GM18951 (cell line): ENCODE measurements around the gene KLHL17.
A peak's percentile ranks its signal among the peaks of the same experiment; 100 is the strongest.

Experiments
- POLR2A ChIP-seq: IDR thresholded peaks from 4 replicates; pipeline ENCODE4 v1.6.1; 2011; ENCODE audit warnings: mild to moderate bottlenecking; ENCODE audit not compliant: insufficient read length, insufficient read depth; ENCODE audit errors: extremely low read depth
- in situ Hi-C: fragments of 300-500 bp; cut with MboI; formaldehyde crosslinking; loops from one replicate; pipeline ENCODE4 v1.12.0; 2022; ENCODE audit warnings: low sequenced_read_pairs, mixed read lengths, inconsistent platforms; ENCODE audit not compliant: unreplicated experiment

KLHL17 gene

DNA sequence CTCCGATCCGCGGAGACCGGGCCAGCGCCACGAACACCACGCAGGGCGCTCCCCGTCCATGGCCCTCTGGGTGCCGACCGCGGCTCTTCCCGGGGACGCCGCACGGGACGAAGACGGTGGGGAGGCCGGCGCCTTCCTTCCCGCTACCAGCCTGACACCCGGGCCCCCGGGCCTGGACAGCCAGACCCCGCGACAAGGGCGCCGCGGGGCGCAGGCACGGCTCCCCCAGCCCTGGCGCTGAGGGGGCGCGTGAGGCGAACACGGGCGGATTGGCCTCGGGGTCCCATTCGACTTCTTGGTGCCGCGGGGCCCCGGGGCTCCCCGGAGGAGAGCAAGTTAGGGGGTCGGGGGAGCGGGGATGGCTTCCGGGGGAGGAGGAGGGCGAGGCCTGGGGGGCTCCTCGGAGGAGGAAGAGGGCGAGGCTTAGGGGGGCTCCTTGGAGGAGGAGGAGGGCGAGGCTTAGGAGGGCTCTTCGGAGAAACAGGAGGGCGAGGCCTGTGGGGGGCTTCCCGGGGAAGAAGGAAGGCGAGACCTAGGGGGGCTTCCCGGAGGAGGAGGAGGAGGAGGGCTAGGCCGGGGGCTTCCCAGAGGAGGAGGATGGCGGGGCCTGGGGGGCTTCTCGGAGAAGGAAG is 537 bp upstream of the KLHL17 start:
- TF ChIP-seq POLR2A = no peak
- in situ Hi-C loops = no loop called here

DNA sequence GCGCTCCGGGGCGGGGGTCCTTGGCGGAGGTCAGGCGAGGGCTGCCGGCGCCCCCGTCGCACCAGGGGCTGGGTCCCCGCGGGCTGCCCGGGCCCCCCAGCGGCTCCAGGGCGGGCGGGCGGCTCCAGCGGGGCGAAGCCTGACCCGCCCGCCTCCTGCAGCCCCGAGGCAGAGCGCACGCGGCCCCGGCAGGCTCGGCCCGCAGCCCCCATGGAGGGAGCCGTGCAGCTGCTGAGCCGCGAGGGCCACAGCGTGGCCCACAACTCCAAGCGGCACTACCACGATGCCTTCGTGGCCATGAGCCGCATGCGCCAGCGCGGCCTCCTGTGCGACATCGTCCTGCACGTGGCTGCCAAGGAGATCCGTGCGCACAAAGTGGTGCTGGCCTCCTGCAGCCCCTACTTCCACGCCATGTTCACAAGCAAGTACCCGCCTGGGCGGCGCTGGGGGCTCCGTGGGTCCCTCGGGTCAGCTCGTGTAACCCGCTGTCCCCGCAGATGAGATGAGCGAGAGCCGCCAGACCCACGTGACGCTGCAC is 817 bp downstream of the KLHL17 start:
- no peak for TF ChIP-seq POLR2A
- in situ Hi-C loops = no loop called here

DNA sequence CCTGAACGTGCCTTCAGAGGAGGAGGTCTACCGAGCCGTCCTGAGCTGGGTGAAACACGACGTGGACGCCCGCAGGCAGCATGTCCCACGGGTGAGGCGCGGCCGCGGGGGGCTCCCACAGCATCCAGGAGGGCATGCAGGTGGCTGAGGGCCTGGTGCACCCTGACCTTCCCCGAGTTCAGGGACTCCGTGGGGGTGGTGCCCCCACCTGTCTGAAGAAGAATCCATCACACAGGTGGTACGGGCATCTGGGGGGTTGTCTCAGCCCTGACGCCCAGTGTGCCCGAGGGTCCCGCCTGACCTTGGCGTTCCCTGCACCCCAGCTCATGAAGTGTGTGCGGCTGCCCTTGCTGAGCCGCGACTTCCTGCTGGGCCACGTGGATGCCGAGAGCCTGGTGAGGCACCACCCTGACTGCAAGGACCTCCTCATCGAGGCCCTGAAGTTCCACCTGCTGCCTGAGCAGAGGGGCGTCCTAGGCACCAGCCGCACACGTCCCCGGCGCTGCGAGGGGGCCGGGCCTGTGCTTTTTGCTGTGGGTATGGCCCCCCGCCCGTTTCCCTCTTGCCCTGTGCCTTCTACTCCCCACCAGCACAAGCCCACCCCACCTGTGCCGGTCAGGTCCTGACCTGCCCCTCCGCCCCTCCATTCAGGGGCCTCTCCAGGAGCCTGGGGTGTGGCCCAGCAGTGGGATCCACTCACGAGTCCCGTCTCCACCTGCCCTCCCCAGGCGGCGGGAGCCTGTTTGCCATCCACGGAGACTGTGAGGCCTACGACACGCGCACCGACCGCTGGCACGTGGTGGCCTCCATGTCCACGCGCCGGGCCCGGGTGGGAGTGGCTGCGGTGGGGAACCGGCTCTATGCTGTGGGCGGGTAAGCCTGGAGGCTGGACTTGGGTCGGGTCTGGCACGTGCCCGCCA is 2.3 kb downstream of the KLHL17 start:
- no peak for TF ChIP-seq POLR2A
- in situ Hi-C loops = no loop called here

DNA sequence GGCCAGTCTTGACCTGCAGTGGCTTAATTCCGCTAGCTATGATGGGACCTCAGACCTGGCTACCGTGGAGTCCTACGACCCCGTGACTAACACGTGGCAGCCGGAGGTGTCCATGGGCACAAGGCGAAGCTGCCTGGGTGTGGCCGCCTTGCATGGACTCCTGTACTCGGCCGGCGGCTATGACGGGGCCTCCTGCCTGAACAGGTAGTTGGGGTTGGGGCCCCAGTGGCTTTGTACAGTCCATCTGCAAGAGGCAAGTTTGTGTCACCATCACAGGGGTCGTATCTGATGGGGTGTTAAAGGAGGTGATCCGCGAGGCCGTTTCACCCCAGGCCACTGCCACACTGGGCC is 2.9 kb downstream of the KLHL17 start:
- in situ Hi-C loops = no loop called here
- no peak for TF ChIP-seq POLR2A

DNA sequence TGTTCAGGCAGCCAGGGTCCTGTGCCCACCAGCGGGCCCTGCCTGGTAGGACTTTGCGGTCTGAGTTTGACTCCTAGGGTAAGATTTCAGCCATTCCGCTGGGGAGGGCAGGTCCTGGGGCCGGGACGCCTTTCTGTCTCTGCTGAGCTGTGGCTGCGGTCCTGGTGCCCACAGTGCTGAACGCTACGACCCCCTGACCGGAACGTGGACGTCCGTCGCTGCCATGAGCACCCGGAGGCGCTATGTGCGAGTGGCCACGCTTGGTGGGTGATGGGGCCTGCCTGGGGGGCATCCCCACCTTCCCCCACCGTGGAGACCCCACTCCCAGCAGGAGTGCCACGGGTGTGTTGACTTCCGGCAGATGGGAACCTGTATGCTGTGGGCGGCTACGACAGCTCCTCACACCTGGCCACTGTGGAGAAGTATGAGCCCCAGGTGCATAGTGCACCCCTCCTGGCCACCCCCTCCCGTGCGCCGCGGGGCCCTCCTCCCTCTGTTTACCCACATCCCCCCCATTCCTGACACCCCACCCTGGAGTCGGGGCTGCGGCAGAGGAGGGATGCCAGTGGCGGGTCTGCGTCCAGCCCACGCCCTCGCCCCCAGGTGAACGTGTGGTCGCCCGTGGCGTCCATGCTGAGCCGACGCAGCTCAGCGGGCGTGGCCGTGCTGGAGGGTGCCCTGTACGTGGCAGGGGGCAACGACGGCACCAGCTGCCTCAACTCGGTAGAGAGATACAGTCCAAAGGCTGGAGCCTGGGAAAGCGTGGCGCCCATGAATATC is 3.6 kb downstream of the KLHL17 start:
- in situ Hi-C loops = no loop called here
- no peak for TF ChIP-seq POLR2A

DNA sequence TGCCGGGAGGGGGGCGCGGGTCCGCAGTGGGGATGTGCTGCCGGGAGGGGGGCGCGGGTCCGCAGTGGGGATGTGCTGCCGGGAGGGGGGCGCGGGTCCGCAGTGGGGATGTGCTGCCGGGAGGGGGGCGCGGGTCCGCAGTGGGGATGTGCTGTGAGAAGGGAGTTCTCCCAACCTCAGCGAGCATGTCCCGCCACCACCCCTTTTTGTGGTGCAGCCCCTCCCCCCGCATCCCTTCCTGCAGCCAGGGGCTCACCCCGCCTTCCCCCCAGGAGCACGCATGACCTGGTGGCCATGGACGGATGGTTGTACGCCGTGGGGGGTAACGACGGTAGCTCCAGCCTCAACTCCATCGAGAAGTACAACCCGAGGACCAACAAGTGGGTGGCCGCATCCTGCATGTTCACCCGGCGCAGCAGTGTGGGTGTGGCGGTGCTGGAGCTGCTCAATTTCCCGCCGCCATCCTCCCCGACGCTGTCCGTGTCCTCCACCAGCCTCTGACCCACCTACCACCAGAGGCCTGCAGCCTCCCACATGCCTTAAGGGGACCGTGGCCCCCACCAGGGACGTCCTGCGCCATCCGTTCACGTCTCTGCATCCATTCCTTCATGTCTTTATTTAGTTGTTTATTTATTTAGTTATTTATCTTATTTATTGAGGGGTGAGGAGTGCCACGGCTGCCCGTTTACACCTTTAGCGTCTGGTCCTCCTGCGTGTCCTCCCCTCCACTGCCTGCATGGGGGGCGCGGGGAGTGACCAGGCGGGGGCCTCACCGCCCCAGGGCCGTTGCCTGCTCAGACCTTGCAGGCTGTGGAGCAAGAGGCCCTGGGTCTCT is 4.5 kb downstream of the KLHL17 start:
- TF ChIP-seq POLR2A = no peak
- in situ Hi-C loops = no loop called here

DNA sequence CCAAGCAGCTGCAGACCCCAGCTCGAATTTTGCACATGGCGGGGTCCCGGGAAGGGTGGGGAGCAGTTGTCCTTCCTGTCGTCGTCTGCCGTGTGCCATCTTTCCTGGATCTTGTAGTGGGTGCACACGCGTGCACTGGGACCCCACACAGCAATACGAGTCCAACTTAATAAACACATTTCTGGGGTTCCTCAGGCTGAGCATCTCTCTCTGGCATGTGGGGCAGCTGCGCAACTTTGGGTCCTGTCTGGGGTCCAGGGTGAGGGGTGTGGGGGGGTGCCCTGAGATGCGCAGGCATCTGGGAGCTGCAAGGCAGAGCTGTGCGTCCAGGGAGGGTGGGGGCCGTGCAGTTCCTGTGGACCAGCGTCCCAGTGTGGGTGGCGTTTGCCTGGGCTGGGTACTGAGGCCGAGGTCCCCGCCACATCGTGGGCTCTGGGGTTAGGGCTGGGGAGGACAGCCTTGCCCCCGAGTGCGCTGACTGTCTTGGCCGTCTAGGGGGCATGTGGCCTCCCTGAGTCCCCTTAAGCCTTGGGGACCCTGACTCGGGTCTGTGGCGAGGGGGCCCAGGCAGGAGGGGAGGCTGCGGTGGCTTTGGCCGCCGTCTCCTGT is 5.2 kb downstream of the KLHL17 start:
- in situ Hi-C loops = no loop called here
- no peak for TF ChIP-seq POLR2A

DNA sequence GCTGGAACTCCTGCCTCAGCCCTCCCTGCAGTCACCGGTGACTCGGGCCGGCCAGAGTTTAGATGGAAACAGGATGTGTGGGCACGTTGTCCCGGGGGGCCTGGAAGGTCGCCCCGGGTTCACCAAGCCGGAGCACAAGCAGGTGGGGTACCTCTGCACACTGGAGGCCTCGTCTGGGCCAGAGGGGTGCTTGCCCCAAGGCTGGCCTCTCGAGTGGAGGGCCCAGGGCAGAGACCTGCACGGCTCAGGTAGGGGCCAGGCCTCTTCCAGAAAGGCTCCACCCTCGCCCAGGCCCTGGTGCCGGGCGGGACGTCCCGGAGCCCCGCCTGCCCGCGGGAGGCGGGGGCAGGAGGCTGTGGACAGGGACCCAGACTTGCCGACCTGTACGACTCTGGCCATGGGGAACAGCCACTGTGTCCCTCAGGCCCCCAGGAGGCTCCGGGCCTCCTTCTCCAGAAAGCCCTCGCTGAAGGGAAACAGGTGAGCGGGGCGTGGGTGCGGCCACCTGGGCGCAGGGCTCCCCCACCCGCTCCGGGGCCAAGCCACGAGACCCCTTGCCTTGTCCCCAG is 5.8 kb downstream of the KLHL17 start, which contains the start of gene PLEKHN1:
PLEKHN1 (plus strand) TSS at position 348 of the 569 bp plus-strand sequence; CDS start at position 398, 50 bp downstream.
- in situ Hi-C loops = no loop called here
- TF ChIP-seq POLR2A = no peak

DNA sequence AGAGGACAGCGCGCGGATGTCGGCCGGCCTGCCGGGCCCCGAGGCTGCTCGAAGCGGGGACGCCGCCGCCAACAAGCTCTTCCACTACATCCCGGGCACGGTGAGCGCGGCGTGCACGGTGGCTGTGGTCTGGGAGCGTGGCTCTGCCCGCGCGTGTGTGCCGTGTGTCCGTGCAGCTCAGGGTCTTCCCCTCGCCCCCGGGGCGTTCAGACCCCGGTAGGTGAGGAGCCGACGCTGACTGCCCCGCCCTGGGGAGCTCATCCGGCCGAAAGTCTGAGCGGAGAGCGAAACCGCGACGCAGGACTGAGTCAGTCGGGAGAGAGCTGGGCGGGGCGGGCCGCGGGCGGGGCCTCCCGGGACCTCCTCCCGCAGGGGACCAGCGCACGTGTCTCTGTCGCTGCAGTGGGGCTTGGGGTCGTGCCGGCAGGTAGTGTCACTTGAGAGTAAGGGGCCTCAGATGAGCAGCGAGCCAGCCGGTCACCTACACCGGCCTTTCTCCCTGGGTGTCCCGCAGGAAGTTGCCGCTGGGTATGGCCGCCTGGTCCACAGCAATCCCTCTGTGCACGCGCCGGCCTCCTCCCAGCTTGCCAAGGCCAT is 6.4 kb downstream of the KLHL17 start:
- TF ChIP-seq POLR2A = peak; percentile 63
- in situ Hi-C loops = no loop called here

DNA sequence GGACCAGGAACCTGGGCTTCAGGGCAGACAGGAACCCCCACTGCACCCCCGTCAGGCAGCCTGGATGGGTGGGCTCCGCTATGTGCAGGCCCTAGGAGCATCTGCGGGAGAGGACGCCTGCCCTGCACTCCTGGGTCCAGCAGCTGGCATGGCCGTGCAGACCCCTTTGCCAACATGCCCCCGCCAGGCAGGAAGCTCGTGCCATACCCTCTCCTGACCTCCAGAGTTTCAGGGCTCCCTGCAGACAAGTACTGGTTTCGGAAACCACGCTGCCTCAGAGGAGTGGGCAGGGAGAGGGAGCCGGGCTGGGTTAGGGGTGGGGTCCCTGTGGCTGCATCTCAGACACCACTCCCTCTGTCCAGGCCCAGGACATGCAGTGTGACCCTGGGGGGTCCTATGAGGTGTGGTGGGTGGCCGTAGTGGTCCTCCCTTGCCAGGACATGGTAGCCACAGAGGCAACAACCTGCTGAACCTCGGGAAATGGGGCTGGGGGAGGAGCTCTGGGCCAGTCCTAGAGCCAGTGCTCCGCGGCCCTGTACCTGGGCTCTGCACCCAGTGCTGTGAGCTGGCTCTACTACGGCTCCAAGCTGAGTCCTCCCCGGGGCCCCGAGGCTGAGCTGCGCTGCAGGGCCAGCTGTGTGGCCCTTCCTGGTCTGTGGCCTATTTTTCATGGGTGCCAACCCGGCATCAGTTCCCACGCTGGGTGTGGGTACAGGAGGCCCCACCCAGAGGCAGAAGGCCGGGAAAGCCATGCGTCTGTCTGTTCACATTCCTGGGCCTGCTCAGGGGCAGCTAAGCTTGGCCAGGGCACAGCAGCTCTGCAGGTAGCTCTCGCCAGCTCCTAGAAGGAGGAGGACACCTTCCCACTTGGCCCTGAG is 7.3 kb downstream of the KLHL17 start:
- no peak for TF ChIP-seq POLR2A
- in situ Hi-C loops = no loop called here
